ENCODE measurements around the gene DNAJC5G.

- TF ChIP-seq CTCF (IDR thresholded peaks at IDR 0.05) (no peak), POLR2A (IDR thresholded peaks at IDR 0.05) (no peak), POLR2AphosphoS5 (IDR thresholded peaks at IDR 0.05) (no peak)
Measured at GRCh38 chr2:27323596-27324285, 48.5 kb downstream of the DNAJC5G start.
